H9 (cell line): ENCODE results near the gene TOR4A. TPM values are rescaled to one million over a fixed set of nuclear protein-coding genes. Genes with fewer than 3 reads are reported as not detected.

ENCODE experiments used
- DNase-seq: peaks from one replicate; pipeline ENCODE4 v3.0.0-alpha.2; 2017
- H2AFZ ChIP-seq: one replicate; pipeline ENCODE4 v1.6.1; 2013; ENCODE audit warnings: mild to moderate bottlenecking, low read length, control low read depth, moderate library complexity
- H2AK5ac ChIP-seq: 2 replicates; pipeline ENCODE4 v1.6.1; 2013; ENCODE audit warnings: low read length, control low read depth, mixed read lengths; ENCODE audit not compliant: insufficient read length
- H2BK120ac ChIP-seq: one replicate; pipeline ENCODE4 v1.6.1; 2013; ENCODE audit warnings: low read depth, mild to moderate bottlenecking, low read length, control low read depth, inconsistent platforms; ENCODE audit not compliant: poor library complexity, severe bottlenecking
- H2BK12ac ChIP-seq: 2 replicates; pipeline ENCODE4 v1.6.1; 2013; ENCODE audit warnings: low read length, control low read depth, mixed read lengths, low read depth; ENCODE audit not compliant: insufficient read length
- H2BK15ac ChIP-seq: 2 replicates; pipeline ENCODE4 v1.6.1; 2013; ENCODE audit warnings: low read depth, low read length, control low read depth
- H2BK20ac ChIP-seq: one replicate; pipeline ENCODE4 v1.6.1; 2013; ENCODE audit warnings: low read depth, mild to moderate bottlenecking, low read length, control low read depth, inconsistent platforms; ENCODE audit not compliant: poor library complexity, severe bottlenecking
- H2BK5ac ChIP-seq: 2 replicates; pipeline ENCODE4 v1.6.1; 2013; ENCODE audit warnings: low read length, control low read depth, mixed read lengths; ENCODE audit not compliant: insufficient read length
- H3K14ac ChIP-seq: 2 replicates; pipeline ENCODE4 v1.6.1; 2013; ENCODE audit warnings: low read length, control low read depth; ENCODE audit not compliant: insufficient read depth
- H3K18ac ChIP-seq: 2 replicates; pipeline ENCODE4 v1.6.1; 2013; ENCODE audit warnings: low read depth, mild to moderate bottlenecking, mixed read lengths, low read length, control low read depth; ENCODE audit not compliant: insufficient read length
- H3K23ac ChIP-seq: 2 replicates; pipeline ENCODE4 v1.6.1; 2013; ENCODE audit warnings: low read length, control low read depth, mixed read lengths, low read depth; ENCODE audit not compliant: insufficient read length
- H3K23me2 ChIP-seq: 2 replicates; pipeline ENCODE4 v1.6.1; 2013; ENCODE audit warnings: low read depth, mild to moderate bottlenecking, mixed read lengths, low read length, control low read depth; ENCODE audit not compliant: insufficient read length, poor library complexity, severe bottlenecking
- H3K27ac ChIP-seq: 2 replicates; pipeline ENCODE4 v1.5.1; 2013; ENCODE audit warnings: low read length, control low read depth, mixed read lengths, low read depth; ENCODE audit not compliant: insufficient read length
- H3K27me3 ChIP-seq: 2 replicates; pipeline ENCODE4 v1.6.1; 2013; ENCODE audit warnings: low read length, control low read depth, inconsistent platforms; ENCODE audit not compliant: insufficient read depth
- H3K4ac ChIP-seq: 2 replicates; pipeline ENCODE4 v1.6.1; 2013; ENCODE audit warnings: low read depth, mild to moderate bottlenecking, control low read depth, inconsistent platforms, low read length, moderate library complexity
- H3K4me1 ChIP-seq: 2 replicates; pipeline ENCODE4 v1.6.1; 2013; ENCODE audit warnings: low read length, control low read depth, inconsistent platforms; ENCODE audit not compliant: insufficient read depth
- H3K4me2 ChIP-seq: 2 replicates; pipeline ENCODE4 v1.6.1; 2013; ENCODE audit warnings: low read length, control low read depth, mixed read lengths; ENCODE audit not compliant: insufficient read length, insufficient read depth
- H3K56ac ChIP-seq: 2 replicates; pipeline ENCODE4 v1.6.1; 2013; ENCODE audit warnings: low read depth, mild to moderate bottlenecking, mixed read lengths, low read length, control low read depth; ENCODE audit not compliant: insufficient read length
- H3K79me1 ChIP-seq: 2 replicates; pipeline ENCODE4 v1.6.1; 2013; ENCODE audit warnings: low read depth, mild to moderate bottlenecking, moderate library complexity, low read length, control low read depth, inconsistent platforms; ENCODE audit not compliant: insufficient read depth, poor library complexity, severe bottlenecking
- H3K79me2 ChIP-seq: 2 replicates; pipeline ENCODE4 v1.6.1; 2013; ENCODE audit warnings: low read length, control low read depth, inconsistent platforms; ENCODE audit not compliant: insufficient read depth
- H3K9ac ChIP-seq: 2 replicates; pipeline ENCODE4 v1.6.1; 2013; ENCODE audit warnings: low read length, control low read depth, mixed read lengths; ENCODE audit not compliant: insufficient read length; ENCODE audit errors: extremely low read depth
- H3K9me3 ChIP-seq: one replicate; pipeline ENCODE4 v1.6.1; 2013; ENCODE audit warnings: low read depth, low read length, inconsistent platforms; ENCODE audit not compliant: control insufficient read depth
- H3T11ph ChIP-seq: one replicate; pipeline ENCODE4 v1.6.1; 2013; ENCODE audit warnings: mild to moderate bottlenecking, low read length, control low read depth, inconsistent platforms
- H4K20me1 ChIP-seq: one replicate; pipeline ENCODE4 v1.6.1; 2013; ENCODE audit not compliant: control insufficient read depth, insufficient read length, insufficient read depth
- H4K5ac ChIP-seq: 2 replicates; pipeline ENCODE4 v1.6.1; 2013; ENCODE audit warnings: low read depth, mild to moderate bottlenecking, mixed read lengths, low read length, control low read depth; ENCODE audit not compliant: insufficient read length
- H4K8ac ChIP-seq: replicated peaks from 2 replicates; pipeline ENCODE4 v1.6.1; 2013; ENCODE audit warnings: low read length, control low read depth, mixed read lengths, low read depth; ENCODE audit not compliant: insufficient read length
- H4K91ac ChIP-seq: 2 replicates; pipeline ENCODE4 v1.6.1; 2013; ENCODE audit warnings: low read depth, mild to moderate bottlenecking, moderate library complexity, mixed read lengths, low read length, control low read depth; ENCODE audit not compliant: insufficient read length
- H3K27ac Mint-ChIP-seq, 3 experiments: 2 replicates in 2 of 3; 3 replicates in 1 of 3; pipeline ENCODE4 v1.8.0; 2020 to 2021; ENCODE audit warnings: mixed read lengths in 3 of 3, mild to moderate bottlenecking in 1 of 3, moderate library complexity in 1 of 3
- H3K27me3 Mint-ChIP-seq: 2 replicates; pipeline ENCODE4 v1.8.0; 2021; ENCODE audit warnings: low read depth, mild to moderate bottlenecking, moderate library complexity, mixed read lengths
- H3K36me3 Mint-ChIP-seq, 3 experiments: 2 replicates in 2 of 3; 3 replicates in 1 of 3; pipeline ENCODE4 v1.8.0; 2020 to 2021; ENCODE audit warnings: low read depth in 3 of 3, mixed read lengths in 3 of 3; ENCODE audit not compliant: insufficient read depth in 1 of 3
- H3K4me1 Mint-ChIP-seq, 2 experiments: 2 replicates each; pipeline ENCODE4 v1.8.0; 2020; ENCODE audit warnings: mixed read lengths in 2 of 2
- H3K4me3 Mint-ChIP-seq, 2 experiments: 2 replicates in 1 of 2; 3 replicates in 1 of 2; pipeline ENCODE4 v1.8.0; 2020 to 2021; ENCODE audit warnings: mild to moderate bottlenecking in 2 of 2, mixed read lengths in 2 of 2, moderate library complexity in 1 of 2
- H3K9me3 Mint-ChIP-seq, 2 experiments: 2 replicates in 1 of 2; 3 replicates in 1 of 2; pipeline ENCODE4 v1.8.0; 2020; ENCODE audit warnings: mild to moderate bottlenecking in 2 of 2, mixed read lengths in 2 of 2, moderate library complexity in 1 of 2
- WGBS: extraction: QIAGEN DNeasy Blood & Tissue Kit; methylation state at CpG from one replicate; pipeline ENCODE4 v1.1.7; 2013; ENCODE audit warnings: missing lambda C conversion rate, low lambda C conversion rate, mixed read lengths; ENCODE audit not compliant: insufficient read length; ENCODE audit errors: extremely low coverage; 5-methylcytosine and 5-hydroxymethylcytosine counted together
- total RNA-seq: library from RNA; stranded (reverse); gene quantifications from 2 replicates; pipeline ENCODE4 v1.2.1, GENCODE V29; 2021
- TF ChIP-seq, protein P1 (sequence below): fragments of 200-600 bp; sonication (generic); conservative IDR thresholded peaks from 3 replicates; pipeline ENCODE4 v1.8.0; 2021; ENCODE audit warnings: antibody characterized with exemption, mild to moderate bottlenecking

The TOR4A gene
- total RNA-seq, 1 experiment from 2014 or later = 6.2 TPM

GRCh38 chr9:137331929-137332328, 54.4 kb downstream of the TOR4A start:
- no CpG with 5 or more reads among the region's 9 CpGs for WGBS
- no peak overlapping the region for H3K27ac ChIP-seq

More at GRCh38 chr9:137331929-137332328, 54.4 kb downstream of the TOR4A start:
- Histone ChIP-seq H3T11ph (no peak overlapping the region), H4K20me1 (no peaks in the 10 kb centered on the region), H2BK15ac (no peak overlapping the region), H4K5ac (no peak overlapping the region), H2BK120ac (no peak overlapping the region), H3K4me1 (no peaks in the 10 kb centered on the region), H2BK20ac (no peak overlapping the region), H3K4me2 (no peak overlapping the region), H2BK5ac (no peak overlapping the region), H3K23me2 (no peaks in the 10 kb centered on the region), H3K79me1 (no peaks in the 10 kb centered on the region), H3K79me2 (no peaks in the 10 kb centered on the region), H3K27me3 (no peaks in the 10 kb centered on the region), H4K8ac (no peak overlapping the region), H3K14ac (no peak overlapping the region), H4K91ac (no peak overlapping the region), H2AFZ (no peak overlapping the region), H2AK5ac (no peak overlapping the region), H3K23ac (no peak overlapping the region), H3K9ac (no peak overlapping the region), H3K18ac (no peak overlapping the region), H3K4ac (no peak overlapping the region), H3K56ac (no peak overlapping the region), H2BK12ac (no peak overlapping the region), H3K9me3 (no peaks in the 10 kb centered on the region)
- Mint-ChIP-seq H3K27ac (no peak overlapping the region), H3K9me3 (peaks cover 10 to 67% of the 10 kb centered on the region in 2 experiments), H3K4me3 (no peak overlapping the region), H3K4me1 (peaks cover 0 to 5% of the 10 kb centered on the region in 2 experiments; a peak in 2 of 4 replicates), H3K36me3 (peaks cover 1 to 4% (median 2%) of the 10 kb centered on the region in 3 experiments; a peak in 4 of 7 replicates), H3K27me3 (peaks cover 10% of the 10 kb centered on the region)
- DNase-seq = no peak
- TF ChIP-seq, protein P1, sequence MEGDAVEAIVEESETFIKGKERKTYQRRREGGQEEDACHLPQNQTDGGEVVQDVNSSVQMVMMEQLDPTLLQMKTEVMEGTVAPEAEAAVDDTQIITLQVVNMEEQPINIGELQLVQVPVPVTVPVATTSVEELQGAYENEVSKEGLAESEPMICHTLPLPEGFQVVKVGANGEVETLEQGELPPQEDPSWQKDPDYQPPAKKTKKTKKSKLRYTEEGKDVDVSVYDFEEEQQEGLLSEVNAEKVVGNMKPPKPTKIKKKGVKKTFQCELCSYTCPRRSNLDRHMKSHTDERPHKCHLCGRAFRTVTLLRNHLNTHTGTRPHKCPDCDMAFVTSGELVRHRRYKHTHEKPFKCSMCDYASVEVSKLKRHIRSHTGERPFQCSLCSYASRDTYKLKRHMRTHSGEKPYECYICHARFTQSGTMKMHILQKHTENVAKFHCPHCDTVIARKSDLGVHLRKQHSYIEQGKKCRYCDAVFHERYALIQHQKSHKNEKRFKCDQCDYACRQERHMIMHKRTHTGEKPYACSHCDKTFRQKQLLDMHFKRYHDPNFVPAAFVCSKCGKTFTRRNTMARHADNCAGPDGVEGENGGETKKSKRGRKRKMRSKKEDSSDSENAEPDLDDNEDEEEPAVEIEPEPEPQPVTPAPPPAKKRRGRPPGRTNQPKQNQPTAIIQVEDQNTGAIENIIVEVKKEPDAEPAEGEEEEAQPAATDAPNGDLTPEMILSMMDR = no peak

Other genes starting within 250 kb of the TOR4A start
- 15.2 and 22.4 TPM in 2 replicates for gene ABCA2, start 249.5 kb upstream of the TOR4A start, total RNA-seq
- gene FUT7, start 245.6 kb upstream of the TOR4A start, total RNA-seq = not detected in 2 replicates
- 51.8 and 57.6 TPM in 2 replicates for gene NPDC1, start 231.5 kb upstream of the TOR4A start, total RNA-seq
- gene ENTPD2, start 223.7 kb upstream of the TOR4A start, total RNA-seq = 4.0 and 5.1 TPM in 2 replicates
- 29.8 and 30.0 TPM in 2 replicates for gene SAPCD2, start 207.2 kb upstream of the TOR4A start, total RNA-seq
- 5.6 and 6.6 TPM in 2 replicates for gene UAP1L1, start 200.2 kb upstream of the TOR4A start, total RNA-seq
- gene MAN1B1, start 190.7 kb upstream of the TOR4A start, total RNA-seq = 32.7 and 34.9 TPM in 2 replicates
- 27.3 and 29.4 TPM in 2 replicates for gene DPP7, start 163.0 kb upstream of the TOR4A start, total RNA-seq
- gene GRIN1, start 138.6 kb upstream of the TOR4A start, total RNA-seq = 2.0 and 2.9 TPM in 2 replicates
- 0.55 and 0.96 TPM in 2 replicates for gene LRRC26, start 107.7 kb upstream of the TOR4A start, total RNA-seq
- gene TMEM210, start 105.7 kb upstream of the TOR4A start, total RNA-seq = not detected in 2 replicates
- 54.8 and 54.9 TPM in 2 replicates for gene ANAPC2, start 89.2 kb upstream of the TOR4A start, total RNA-seq
- gene SSNA1, start 89.0 kb upstream of the TOR4A start, total RNA-seq = 69.2 and 69.4 TPM in 2 replicates
- gene TPRN, start 77.0 kb upstream of the TOR4A start, total RNA-seq = 30.7 and 32.0 TPM in 2 replicates
- gene TMEM203, start 72.1 kb upstream of the TOR4A start, total RNA-seq = 34.1 and 35.5 TPM in 2 replicates
- gene NDOR1, start 72.0 kb upstream of the TOR4A start, total RNA-seq = 44.1 and 45.3 TPM in 2 replicates
- 7.7 and 8.1 TPM in 2 replicates for gene RNF208, start 55.5 kb upstream of the TOR4A start, total RNA-seq
- 1.0 and 1.9 TPM in 2 replicates for gene CYSRT1, start 52.6 kb upstream of the TOR4A start, total RNA-seq
- 0.15 and 0.20 TPM in 2 replicates for gene RNF224, start 50.2 kb upstream of the TOR4A start, total RNA-seq
- gene SLC34A3, start 46.8 kb upstream of the TOR4A start, total RNA-seq = not detected in 2 replicates
- gene TUBB4B, start 36.4 kb upstream of the TOR4A start, total RNA-seq = 378 and 386 TPM in 2 replicates
- gene STPG3, start 26.4 kb upstream of the TOR4A start, total RNA-seq = not detected in 2 replicates
- 71.4 and 71.7 TPM in 2 replicates for gene NELFB, start 22.4 kb upstream of the TOR4A start, total RNA-seq
- 22.8 and 23.8 TPM in 2 replicates for gene NRARP, start 24.5 kb downstream of the TOR4A start, total RNA-seq
- gene EXD3, start 145.4 kb downstream of the TOR4A start, total RNA-seq = 13.5 and 15.3 TPM in 2 replicates
- gene NOXA1, start 145.7 kb downstream of the TOR4A start, total RNA-seq = 1.8 and 2.0 TPM in 2 replicates
- 0.77 and 0.90 TPM in 2 replicates for gene ENTPD8, start 163.6 kb downstream of the TOR4A start, total RNA-seq
- gene NSMF, start 181.6 kb downstream of the TOR4A start, total RNA-seq = 46.3 and 51.0 TPM in 2 replicates